Femur (tissue), 1 donor: Measurements from ENCODE around the gene GATB.

Source experiments
- DNase-seq: peaks from one replicate; pipeline ENCODE4 v3.0.0-alpha.2; 2017

GATB gene

DNA sequence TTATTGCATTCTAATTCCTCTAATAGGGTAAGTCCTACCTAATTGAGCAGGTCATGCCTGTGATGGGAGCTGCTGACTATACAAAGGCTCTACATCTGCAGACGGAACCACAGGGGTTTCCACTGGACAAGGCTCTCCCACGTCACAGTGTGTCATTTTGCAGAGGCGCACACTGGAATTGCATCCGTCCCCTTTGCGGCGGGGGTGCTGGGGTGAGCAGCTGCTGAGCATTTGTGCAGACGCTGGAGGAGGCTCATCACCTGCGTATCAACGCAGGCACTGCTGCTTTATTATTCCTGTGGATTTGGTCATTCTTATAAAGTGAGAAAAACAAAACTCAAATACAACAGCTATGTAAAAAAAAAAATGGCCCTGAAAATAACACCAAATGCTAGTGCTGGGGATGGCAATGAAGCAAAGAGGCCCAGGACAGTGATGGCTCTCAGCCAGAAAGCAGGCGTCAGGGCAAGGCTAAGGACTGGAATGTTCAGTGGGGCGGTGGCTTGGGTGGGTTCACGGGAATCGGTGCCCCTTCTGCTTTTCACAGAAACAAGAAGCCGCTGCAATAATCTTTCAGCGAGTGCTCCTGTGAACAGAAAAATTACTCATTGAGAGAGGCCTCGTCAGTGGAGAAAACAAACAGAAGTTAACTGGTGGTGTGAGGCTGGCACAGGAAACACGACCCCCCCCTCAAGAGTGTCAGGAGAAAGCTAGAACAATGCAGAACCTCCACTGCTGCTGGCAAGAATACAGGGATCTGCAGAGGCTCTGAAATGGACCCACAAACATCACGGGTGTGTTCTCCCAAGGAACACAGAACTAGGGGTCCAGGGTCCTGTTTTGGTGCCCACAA, 67.8 kb downstream of the GATB start:
- no peak for DNase-seq

GRCh38 chr4:151692443-151692782, 68.4 kb downstream of the GATB start:
- DNase-seq = no peak

- DNase-seq = no peak
Observed at GRCh38 chr4:151691639-151692442, 69.0 kb downstream of the GATB start.

GRCh38 chr4:151690876-151691275, 69.9 kb downstream of the GATB start:
- no peak for DNase-seq

GRCh38 chr4:151690164-151690870, 70.5 kb downstream of the GATB start:
- DNase-seq = no peak

DNA sequence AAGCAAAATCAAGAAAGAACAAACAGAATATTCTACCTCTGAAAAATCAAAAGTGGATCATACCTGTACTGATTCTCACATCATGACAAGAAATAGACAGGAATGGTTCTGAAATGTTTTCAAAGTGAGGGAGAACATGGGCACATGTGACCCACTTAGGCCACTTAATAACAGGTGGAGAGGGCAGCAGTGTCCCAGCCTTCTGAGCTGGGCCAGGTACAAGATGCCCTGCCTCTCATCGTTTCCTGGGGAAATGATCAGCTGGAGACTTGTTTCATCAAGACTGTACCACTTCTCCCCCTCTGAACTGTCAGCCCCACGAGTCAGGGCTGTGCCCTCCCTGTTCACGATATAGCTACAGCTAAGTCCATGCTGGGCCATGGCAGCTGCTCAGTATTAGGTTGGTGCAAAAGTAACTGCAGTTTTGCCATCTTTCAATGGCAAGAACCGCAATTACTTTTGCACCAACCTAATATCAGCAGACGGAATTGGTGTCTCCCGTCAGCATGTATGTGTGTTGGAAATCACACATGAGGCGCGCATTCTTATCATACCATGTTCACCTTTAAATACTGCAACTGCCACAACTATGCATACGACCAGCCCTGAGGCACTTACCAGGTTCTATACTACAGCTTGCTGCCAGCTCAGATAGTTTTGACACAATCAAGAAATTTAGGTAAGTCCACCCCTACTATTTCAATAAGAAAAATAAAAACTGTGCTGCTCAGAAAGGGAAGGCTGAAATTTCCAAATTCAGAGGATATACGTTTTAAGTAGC, 71.4 kb downstream of the GATB start:
- DNase-seq = no peak

- DNase-seq = no peak
Observed at GRCh38 chr4:151688785-151689043, 72.1 kb downstream of the GATB start.

- DNase-seq = no peak
Observed at GRCh38 chr4:151688003-151688784, 72.6 kb downstream of the GATB start.

DNA sequence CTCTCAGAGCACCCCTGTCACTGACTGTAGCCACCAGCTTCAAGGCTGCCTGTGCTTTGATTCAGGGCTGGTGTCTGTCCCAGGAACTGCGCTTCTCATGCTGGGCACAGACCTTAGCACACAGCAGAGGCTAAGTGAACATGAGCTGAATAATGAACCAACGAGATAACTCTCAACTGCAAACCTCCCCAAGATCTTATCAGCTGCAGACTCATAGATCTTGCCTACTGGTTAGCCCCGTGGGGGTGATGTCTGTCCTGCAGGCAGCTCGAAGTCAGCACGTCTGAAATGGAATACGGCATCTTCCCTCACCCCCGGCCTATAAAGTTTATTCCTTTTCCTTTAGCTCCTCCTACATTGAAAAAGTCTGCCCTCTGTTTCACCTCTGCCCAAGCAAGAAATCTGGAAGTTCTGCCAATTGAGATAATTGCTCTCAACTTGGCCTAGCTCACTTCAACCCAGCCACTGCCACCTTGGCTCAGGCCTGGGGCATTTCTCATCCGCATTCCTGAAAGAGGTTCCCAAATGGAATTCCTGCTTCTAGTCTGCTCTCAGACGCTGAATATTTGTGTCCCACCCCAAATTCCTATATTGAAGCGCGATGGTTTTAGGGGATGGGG, 73.7 kb downstream of the GATB start:
- DNase-seq = no peak

GRCh38 chr4:151685303-151685702, 75.5 kb downstream of the GATB start:
- no peak for DNase-seq

- no peak for DNase-seq
Observed at GRCh38 chr4:151681085-151681484, 79.7 kb downstream of the GATB start.

- no peak for DNase-seq
Observed at GRCh38 chr4:151679231-151679630, 81.6 kb downstream of the GATB start.

DNA sequence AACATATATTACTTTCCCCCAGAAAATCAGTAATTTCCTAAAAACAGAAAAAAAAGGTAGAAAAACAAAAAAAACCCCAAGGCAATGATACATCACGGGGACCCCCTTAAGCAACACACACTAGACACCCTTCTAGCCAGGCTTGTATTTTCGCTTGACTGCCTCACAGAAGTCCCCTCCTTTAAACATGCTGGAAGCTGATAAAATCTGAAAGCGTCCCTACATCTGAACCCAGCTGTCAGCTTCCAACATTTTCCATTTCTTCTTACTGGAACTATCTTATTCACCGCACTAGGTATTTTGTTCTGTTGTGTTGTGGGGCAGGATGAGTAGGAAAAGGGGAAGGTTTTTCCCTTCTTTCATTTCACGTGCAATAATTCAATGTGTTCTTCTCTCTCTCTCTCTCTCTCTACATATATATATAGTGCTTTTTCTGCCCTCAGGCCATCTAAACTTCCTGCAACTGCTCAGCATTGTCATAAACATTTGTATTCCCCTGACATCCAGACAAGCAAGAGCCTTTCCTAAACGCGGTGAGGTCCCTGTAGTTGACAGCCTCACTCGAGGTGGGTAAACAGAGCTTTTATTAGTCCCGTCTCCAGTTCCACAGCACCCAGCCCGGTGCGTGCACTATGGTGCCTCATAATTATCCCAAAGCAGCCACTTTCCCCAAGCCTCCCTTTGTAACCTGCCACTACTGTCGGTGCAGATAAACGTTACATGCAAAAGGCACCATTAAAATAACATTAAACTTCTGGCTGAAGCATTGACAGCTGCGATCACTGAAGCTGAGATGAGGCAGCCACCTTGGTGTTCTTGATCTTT, 82.5 kb downstream of the GATB start:
- no peak for DNase-seq

- DNase-seq = no peak
Observed at GRCh38 chr4:151677193-151677592, 83.6 kb downstream of the GATB start.

DNA sequence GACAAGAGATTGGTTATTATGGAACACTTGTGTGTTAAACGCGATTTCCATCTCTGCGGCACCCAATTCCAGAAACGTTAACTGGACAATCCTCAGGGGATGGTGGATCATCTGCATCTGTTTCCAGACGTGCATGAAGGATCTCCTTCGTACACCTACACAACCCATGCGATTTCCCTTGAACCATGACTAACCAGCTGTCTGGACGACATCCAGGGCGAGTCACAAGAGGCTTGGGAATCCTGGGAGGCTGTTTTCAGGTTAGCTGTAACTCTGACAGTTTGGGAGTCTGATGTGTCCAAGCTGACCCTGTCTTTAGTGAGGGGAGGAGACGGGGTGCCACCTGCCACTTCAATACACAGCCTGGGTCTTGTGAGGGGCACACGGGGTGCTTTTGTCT, 84.5 kb downstream of the GATB start:
- no peak for DNase-seq

GRCh38 chr4:151675411-151675971, 85.3 kb downstream of the GATB start:
- peak; percentile 39 for DNase-seq

- DNase-seq = peak; percentile 81
Observed at GRCh38 chr4:151674804-151675391, 85.9 kb downstream of the GATB start.

DNA sequence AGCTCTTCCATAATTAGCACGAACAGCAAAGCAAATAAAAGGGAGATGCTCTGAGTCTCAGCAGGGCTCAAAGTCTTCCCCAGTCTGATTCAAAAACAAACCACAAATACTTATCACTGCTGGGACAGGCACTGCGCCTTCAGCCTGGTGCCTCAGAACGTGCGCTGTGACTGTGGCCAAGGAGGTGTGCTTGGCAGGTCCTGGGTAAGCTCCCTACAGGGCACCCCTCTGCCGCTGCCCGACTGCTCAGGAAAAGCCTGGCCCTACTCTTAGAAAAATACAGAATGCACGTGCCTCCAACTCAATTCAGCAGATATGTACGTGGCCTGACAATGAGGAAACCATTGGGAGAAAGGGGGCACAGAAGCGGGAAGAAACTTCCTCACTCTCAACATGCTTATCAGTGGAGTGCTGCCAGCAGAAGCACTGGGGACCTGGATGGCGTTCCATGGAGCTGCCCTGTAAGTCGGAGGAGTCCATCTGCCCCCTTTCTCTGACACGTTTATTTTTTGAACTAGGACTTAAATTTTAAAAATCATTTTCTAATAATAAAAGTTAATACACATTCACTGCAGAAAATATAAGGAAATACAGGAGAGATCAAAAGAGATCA, 86.8 kb downstream of the GATB start:
- DNase-seq = no peak

- DNase-seq = no peak
Observed at GRCh38 chr4:151672996-151673395, 87.8 kb downstream of the GATB start.
